HG03571 (cell line): ENCODE results near the gene C16orf95.

Experiments
- ATAC-seq: cut with Tn5 transposase; IDR thresholded peaks from one replicate; pipeline ENCODE4 v1.9.1; 2021; ENCODE audit not compliant: unreplicated experiment

C16orf95 gene

GRCh38 chr16:87295661-87296531 lies 21.3 kb downstream of the C16orf95 start:
- ATAC-seq: no peak

GRCh38 chr16:87295259-87295658 lies 21.9 kb downstream of the C16orf95 start:
- no peak for ATAC-seq

- no peak for ATAC-seq
Observed at GRCh38 chr16:87293990-87294389, 23.2 kb downstream of the C16orf95 start.

GRCh38 chr16:87291944-87292343 lies 25.2 kb downstream of the C16orf95 start:
- ATAC-seq: no peak

GRCh38 chr16:87288753-87289362 lies 28.3 kb downstream of the C16orf95 start:
- no peak for ATAC-seq

GRCh38 chr16:87286839-87287626 lies 30.2 kb downstream of the C16orf95 start:
- ATAC-seq: no peak

- no peak for ATAC-seq
Observed at GRCh38 chr16:87284183-87284582, 33.0 kb downstream of the C16orf95 start.

- no peak for ATAC-seq
Observed at GRCh38 chr16:87279094-87279658, 38.0 kb downstream of the C16orf95 start.

GRCh38 chr16:87278191-87279093 lies 38.8 kb downstream of the C16orf95 start:
- ATAC-seq: no peak

GRCh38 chr16:87276924-87277323 lies 40.3 kb downstream of the C16orf95 start:
- no peak for ATAC-seq

- ATAC-seq: no peak
Observed at GRCh38 chr16:87276091-87276701, 41.0 kb downstream of the C16orf95 start.

GRCh38 chr16:87274794-87275193 lies 42.4 kb downstream of the C16orf95 start:
- ATAC-seq: no peak

GRCh38 chr16:87273471-87274030 lies 43.6 kb downstream of the C16orf95 start:
- ATAC-seq: no peak

GRCh38 chr16:87271256-87271655 lies 45.9 kb downstream of the C16orf95 start:
- ATAC-seq: no peak

- no peak for ATAC-seq
Observed at GRCh38 chr16:87267566-87267965, 49.6 kb downstream of the C16orf95 start.

GRCh38 chr16:87266846-87267245 lies 50.3 kb downstream of the C16orf95 start:
- ATAC-seq: no peak

- no peak for ATAC-seq
Observed at GRCh38 chr16:87265261-87265660, 51.9 kb downstream of the C16orf95 start.

GRCh38 chr16:87264634-87265033 lies 52.6 kb downstream of the C16orf95 start:
- no peak for ATAC-seq

GRCh38 chr16:87263418-87264052 lies 53.7 kb downstream of the C16orf95 start:
- ATAC-seq: no peak
